Breast epithelium (tissue), 3 donors: ENCODE measurements around the gene HDGF.

ENCODE experiments used
- POLR2A ChIP-seq: fragments of 450-650 bp; IDR thresholded peaks from one replicate; pipeline ENCODE4 v1.6.1; 2016; ENCODE audit warnings: antibody characterized with exemption, mild to moderate bottlenecking, moderate library complexity
- POLR2AphosphoS5 ChIP-seq, 3 donors: sonication (generic); formaldehyde crosslinking; IDR thresholded peaks; one replicate each; pipeline ENCODE4 v1.6.1; 2017; ENCODE audit warnings: antibody characterized with exemption in 3 of 3
- TF ChIP-seq, protein P1 (sequence below), 3 donors: fragments of 450-650 bp; IDR thresholded peaks; one replicate each; pipeline ENCODE4 v1.5.1; 2016 to 2017; ENCODE audit warnings: antibody characterized with exemption in 3 of 3, mild to moderate bottlenecking in 3 of 3, moderate library complexity in 3 of 3

DNA sequence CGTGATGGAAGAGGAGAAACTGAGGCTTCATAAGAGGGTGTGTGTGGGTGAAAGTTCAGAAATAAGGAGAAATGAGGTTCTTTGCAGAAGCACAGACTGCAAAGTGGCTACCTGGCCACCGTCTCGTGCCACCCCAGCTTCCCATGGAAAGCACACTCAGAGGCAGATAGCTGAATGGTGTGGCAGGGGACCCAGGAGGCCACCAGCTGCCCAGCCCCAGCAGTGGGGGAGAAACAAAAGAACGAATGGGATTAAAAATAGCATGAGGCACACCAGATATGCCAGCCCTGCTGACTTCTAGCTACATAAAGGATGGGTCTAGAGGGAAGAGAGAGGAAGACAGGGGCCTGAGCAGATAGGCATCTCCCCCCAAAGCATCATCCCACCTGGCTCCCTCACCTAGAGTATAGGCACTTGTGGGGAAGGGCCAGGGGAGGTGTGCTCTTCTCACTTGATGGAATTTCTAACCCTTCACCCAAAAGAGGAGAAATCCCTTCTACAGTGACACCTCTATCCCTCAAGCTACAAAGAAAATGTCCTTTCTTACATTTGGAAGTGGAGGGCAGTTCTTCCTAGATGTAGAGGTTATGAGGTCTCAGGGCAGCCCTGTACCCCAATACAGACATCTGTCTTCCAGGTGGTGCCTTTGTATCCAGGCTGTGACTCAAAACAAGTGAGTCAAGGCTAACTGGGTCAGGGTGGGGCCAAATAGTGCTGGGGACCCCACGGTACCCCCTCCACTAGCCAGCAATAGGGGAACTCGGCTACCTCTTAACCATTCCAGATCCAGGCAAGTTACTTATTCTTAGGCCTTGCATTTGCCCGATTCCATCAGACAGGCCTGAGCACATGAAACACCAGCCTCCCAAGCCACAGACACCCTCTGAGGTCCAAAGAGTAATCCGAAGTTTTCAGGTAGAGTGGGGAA lies 3.5 kb downstream of the HDGF start:
- TF ChIP-seq, protein P1, sequence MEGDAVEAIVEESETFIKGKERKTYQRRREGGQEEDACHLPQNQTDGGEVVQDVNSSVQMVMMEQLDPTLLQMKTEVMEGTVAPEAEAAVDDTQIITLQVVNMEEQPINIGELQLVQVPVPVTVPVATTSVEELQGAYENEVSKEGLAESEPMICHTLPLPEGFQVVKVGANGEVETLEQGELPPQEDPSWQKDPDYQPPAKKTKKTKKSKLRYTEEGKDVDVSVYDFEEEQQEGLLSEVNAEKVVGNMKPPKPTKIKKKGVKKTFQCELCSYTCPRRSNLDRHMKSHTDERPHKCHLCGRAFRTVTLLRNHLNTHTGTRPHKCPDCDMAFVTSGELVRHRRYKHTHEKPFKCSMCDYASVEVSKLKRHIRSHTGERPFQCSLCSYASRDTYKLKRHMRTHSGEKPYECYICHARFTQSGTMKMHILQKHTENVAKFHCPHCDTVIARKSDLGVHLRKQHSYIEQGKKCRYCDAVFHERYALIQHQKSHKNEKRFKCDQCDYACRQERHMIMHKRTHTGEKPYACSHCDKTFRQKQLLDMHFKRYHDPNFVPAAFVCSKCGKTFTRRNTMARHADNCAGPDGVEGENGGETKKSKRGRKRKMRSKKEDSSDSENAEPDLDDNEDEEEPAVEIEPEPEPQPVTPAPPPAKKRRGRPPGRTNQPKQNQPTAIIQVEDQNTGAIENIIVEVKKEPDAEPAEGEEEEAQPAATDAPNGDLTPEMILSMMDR (IDR thresholded peaks at IDR 0.05), result no peak
- TF ChIP-seq POLR2A (no peak), POLR2AphosphoS5 (IDR thresholded peaks at IDR 0.05) (no peak)
